Renal cortex interstitium (tissue), 11 donors: ENCODE data around the gene PPIF. TPM values are rescaled to one million over a fixed set of nuclear protein-coding genes. Genes with fewer than 3 reads are reported as not detected.

Experiments
- DNase-seq, 11 donors: peaks; one replicate each; pipeline ENCODE4 v3.0.0-alpha.2; 2013; ENCODE audit warnings: low read depth in 9 of 11, low spot score in 4 of 11; ENCODE audit errors: extremely low read depth in 1 of 11
- polyA plus RNA-seq, 3 donors: library from polyadenylated mRNA; unstranded; fragments of 120-200 nt; gene quantifications; one replicate each; pipeline ENCODE4 v1.2.1, GENCODE V29; 2013; ENCODE audit not compliant: insufficient read length in 3 of 3

Gene PPIF
- polyA plus RNA-seq, 3 donors: 56.9 to 71.6 (median 66.1) TPM

GRCh38 chr10:79402951-79403350 is 55.7 kb downstream of the PPIF start:
- DNase-seq: no peak

GRCh38 chr10:79403441-79404230 is 56.4 kb downstream of the PPIF start:
- DNase-seq: no peak

- peak in 1 of 11 donors; percentile 46 for DNase-seq
Observed at GRCh38 chr10:79404231-79404609, 57.0 kb downstream of the PPIF start.

GRCh38 chr10:79404690-79405131 is 57.4 kb downstream of the PPIF start:
- DNase-seq: no peak

Other genes starting within 250 kb of the PPIF start
- 10 to 100 TPM; 19.5 to 27.9 (median 20.9) TPM for gene ZCCHC24, start 98.2 kb downstream of the PPIF start, polyA plus RNA-seq
- gene EIF5AL1, start 165.1 kb downstream of the PPIF start, polyA plus RNA-seq: 1 to 10 TPM in 1 of 3 donors, under 1 TPM in 2; 0.12 to 1.6 (median 0.70) TPM
- gene SFTPA2, start 212.9 kb downstream of the PPIF start, polyA plus RNA-seq: under 1 TPM in 1 of 3 donors, not detected in 2; 0.09 TPM